Neutrophil (primary cell): ENCODE measurements around the gene GOLGA8J.
"Not testable (repeated sequence)": the region's sequence is repeated elsewhere in the genome, so short reads cannot be mapped to it uniquely, and the experiment has no call there.

ENCODE experiments used
- H3K27ac ChIP-seq: fragments of 200-600 bp; sonication (generic); 2 replicates; pipeline ENCODE4 v1.5.1; 2016; ENCODE audit warnings: mild to moderate bottlenecking, moderate library complexity
- H3K27me3 ChIP-seq: fragments of 200-600 bp; sonication (generic); 2 replicates; pipeline ENCODE4 v1.6.0; 2016; ENCODE audit warnings: mild to moderate bottlenecking
- H3K36me3 ChIP-seq: fragments of 200-600 bp; sonication (generic); 2 replicates; pipeline ENCODE4 v1.5.1; 2017
- H3K4me1 ChIP-seq, 2 experiments: fragments of 200-600 bp in 1 of 2; sonication (generic) in 1 of 2; 1 replicate in 1 of 2; 2 replicates in 1 of 2; pipeline versions ENCODE4 v1.5.1 to v1.6.1; 2013 to 2016; ENCODE audit warnings: low read depth in 1 of 2, low read length in 1 of 2, mild to moderate bottlenecking in 1 of 2, moderate library complexity in 1 of 2; ENCODE audit not compliant: control insufficient read depth in 1 of 2, insufficient read depth in 1 of 2
- H3K4me3 ChIP-seq, 2 experiments: fragments of 200-600 bp in 1 of 2; sonication (generic) in 1 of 2; 1 replicate in 1 of 2; 2 replicates in 1 of 2; pipeline ENCODE4 v1.5.1; 2013 to 2016; ENCODE audit warnings: low read depth in 1 of 2, low read length in 1 of 2, mild to moderate bottlenecking in 1 of 2, moderate library complexity in 1 of 2
- H3K9me3 ChIP-seq: fragments of 200-600 bp; sonication (generic); 2 replicates; pipeline ENCODE4 v1.5.1; 2016
- CTCF ChIP-seq: fragments of 200-600 bp; sonication (generic); IDR thresholded peaks from 2 replicates; pipeline ENCODE4 v1.5.1; 2016; ENCODE audit warnings: antibody characterized with exemption

The GOLGA8J gene

GRCh38 chr15:30042556-30042955 lies 40.2 kb upstream of the GOLGA8J start:
- no peak overlapping the region for H3K4me3 ChIP-seq
- H3K4me1 ChIP-seq = no peaks in the 10 kb centered on the region
- no peak overlapping the region for H3K27ac ChIP-seq
- H3K36me3 ChIP-seq = no peaks in the 10 kb centered on the region
- H3K27me3 ChIP-seq = peaks cover 42% of the 10 kb centered on the region
- TF ChIP-seq CTCF = no peak
- no peaks in the 10 kb centered on the region for H3K9me3 ChIP-seq

- H3K27ac ChIP-seq = no peak overlapping the region
- TF ChIP-seq CTCF = no peak
- H3K4me3 ChIP-seq = no peak overlapping the region
- no peaks in the 10 kb centered on the region for H3K9me3 ChIP-seq
- no peaks in the 10 kb centered on the region for H3K4me1 ChIP-seq
- no peaks in the 10 kb centered on the region for H3K36me3 ChIP-seq
- H3K27me3 ChIP-seq = peaks cover 42% of the 10 kb centered on the region
Measured at GRCh38 chr15:30043211-30043655, 39.5 kb upstream of the GOLGA8J start.

GRCh38 chr15:30044377-30044776 lies 38.4 kb upstream of the GOLGA8J start:
- Histone ChIP-seq H3K27ac (no peak overlapping the region), H3K27me3 (peaks cover 42% of the 10 kb centered on the region), H3K4me3 (no peak overlapping the region), H3K36me3 (no peaks in the 10 kb centered on the region), H3K4me1 (no peaks in the 10 kb centered on the region), H3K9me3 (no peaks in the 10 kb centered on the region)
- TF ChIP-seq CTCF = no peak

DNA sequence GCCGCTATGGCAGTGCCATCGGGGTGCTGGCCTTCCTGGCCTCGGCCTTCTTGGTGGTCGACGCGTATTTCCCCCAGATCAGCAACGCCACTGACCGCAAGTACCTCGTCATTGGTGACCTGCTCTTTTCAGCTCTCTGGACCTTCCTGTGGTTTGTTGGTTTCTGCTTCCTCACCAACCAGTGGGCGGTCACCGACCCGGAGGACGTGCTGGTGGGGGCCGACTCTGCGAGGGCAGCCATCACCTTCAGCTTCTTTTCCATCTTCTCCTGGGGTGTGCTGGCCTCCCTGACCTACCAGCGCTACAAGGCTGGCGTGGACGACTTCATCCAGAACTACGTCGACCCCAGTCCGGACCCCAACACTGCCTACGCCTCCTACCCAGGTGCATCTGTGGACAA lies 37.9 kb upstream of the GOLGA8J start:
- peaks cover 42% of the 10 kb centered on the region for H3K27me3 ChIP-seq
- H3K36me3 ChIP-seq, H3K9me3 ChIP-seq, H3K4me3 ChIP-seq, H3K27ac ChIP-seq, H3K4me1 ChIP-seq: not testable (repeated sequence)

DNA sequence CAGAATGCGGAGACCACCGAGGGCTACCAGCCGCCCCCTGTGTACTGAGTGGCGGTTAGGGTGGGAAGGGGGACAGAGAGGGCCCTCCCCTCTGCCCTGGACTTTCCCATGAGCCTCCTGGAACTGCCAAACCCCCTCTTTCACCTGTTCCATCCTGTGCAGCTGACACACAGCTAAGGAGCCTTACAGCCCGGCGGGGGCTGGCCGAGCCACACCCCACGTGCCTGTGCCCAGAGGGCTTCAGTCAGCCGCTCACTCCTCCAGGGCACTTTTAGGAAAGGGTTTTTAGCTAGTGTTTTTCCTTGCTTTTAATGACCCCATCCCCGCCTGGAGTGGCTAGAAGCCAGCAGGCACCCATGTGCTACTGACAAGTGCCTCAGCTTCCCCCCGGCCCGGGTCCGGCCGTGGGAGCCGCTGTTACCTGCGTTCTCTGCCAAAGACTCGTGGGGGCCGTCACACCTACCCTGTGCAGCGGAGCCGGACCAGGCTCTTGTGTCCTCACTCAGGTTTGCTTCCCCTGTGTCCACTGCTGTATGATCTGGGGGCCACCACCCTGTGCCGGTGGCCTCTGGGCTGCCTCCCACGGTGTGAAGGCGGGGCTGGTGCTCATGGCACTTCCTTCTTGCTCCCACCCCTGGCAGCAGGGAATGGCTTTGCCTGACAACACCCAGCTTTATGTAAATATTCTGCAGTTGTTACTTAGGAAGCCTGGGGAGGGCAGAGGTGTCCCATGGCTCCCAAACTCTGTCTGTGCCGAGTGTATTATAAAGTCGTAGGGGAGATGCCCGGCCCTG lies 37.3 kb upstream of the GOLGA8J start:
- peaks cover 42% of the 10 kb centered on the region for H3K27me3 ChIP-seq
- H3K27ac ChIP-seq, H3K4me1 ChIP-seq, H3K9me3 ChIP-seq, H3K4me3 ChIP-seq, H3K36me3 ChIP-seq: not testable (repeated sequence)

DNA sequence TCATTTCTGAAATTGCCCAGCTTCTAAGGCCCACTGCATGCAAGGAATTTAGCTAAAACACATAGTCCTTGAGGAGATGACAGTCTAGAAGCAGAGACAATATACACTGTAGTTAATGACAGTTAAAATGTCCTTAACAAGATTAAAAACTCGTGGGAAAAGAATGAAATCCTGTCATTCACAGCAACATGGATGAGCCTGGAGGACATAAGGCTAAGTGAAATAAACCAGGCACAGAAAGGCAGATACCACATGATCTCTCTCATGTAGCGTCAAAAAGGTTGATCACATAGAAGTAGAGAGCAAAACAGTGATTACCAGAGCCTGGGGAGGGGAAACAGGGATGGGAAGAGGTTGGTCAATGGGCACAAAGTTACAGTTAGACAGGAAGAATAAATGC lies 36.3 kb upstream of the GOLGA8J start:
- H3K4me3 ChIP-seq = no peak overlapping the region
- no peaks in the 10 kb centered on the region for H3K4me1 ChIP-seq
- peaks cover 42% of the 10 kb centered on the region for H3K27me3 ChIP-seq
- H3K9me3 ChIP-seq = no peaks in the 10 kb centered on the region
- TF ChIP-seq CTCF = no peak
- no peaks in the 10 kb centered on the region for H3K36me3 ChIP-seq
- H3K27ac ChIP-seq = no peak overlapping the region
